Colon (tissue), 2 donors: ENCODE data around the gene KCNC4.

Source experiments
- FAIRE-seq: peaks from 2 replicates; lab custom pipeline; 2012; peaks lifted over from hg19 to GRCh38; lab: Jason Lieb, UNC
- donor health status: control.
- donor health status: control.

The KCNC4 gene

DNA sequence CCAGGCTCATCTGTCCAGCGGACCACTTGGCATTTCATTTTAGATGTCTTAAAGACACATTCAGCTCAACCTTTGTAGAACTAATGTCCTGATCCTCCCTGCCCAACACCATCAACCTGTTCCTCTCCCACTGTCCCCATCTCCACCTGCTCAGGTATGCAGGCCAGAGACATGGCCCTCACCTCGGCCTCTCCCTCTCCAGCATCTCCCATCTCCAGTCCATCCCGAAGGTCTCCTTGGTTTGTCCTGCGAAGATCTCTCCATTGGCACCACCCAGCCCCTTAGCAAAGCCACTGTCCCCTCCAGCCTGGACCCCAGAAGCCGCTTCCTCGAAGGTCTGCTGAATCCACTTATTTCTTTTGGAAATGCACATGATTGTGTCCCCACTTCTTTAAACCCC is 20.9 kb upstream of the KCNC4 start:
- FAIRE-seq, result no peak

DNA sequence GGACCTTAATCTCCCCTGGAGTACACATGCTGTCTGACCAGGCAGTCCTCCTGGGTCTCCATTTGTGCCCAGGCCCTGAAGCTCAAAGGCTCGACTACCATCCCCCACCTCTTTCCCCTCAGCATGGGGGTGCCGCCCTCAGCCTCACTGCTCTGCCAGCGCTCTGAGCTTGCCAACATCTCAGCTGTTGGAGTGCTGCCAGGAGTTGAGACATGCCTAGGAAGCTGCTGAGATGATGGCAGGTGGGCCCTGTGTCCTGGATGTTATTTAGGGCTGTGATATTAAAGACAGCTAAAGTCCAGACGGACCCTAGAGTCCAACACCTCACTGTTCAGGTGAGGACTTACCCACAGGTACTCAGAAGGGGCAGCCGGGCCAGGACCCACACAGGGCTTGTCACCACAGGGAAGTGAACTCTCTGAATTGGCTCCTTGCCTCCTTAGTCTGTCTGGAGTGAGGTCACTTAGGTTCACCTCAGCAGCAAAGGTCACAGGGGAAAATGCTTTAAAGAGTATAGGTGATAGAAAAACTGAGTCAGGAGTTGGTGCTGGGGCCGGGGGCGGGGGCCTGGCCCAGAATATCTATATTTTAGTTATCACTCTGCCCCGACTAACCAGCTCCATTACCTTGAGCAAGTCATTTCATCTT is 19.7 kb upstream of the KCNC4 start:
- FAIRE-seq, result no peak

DNA sequence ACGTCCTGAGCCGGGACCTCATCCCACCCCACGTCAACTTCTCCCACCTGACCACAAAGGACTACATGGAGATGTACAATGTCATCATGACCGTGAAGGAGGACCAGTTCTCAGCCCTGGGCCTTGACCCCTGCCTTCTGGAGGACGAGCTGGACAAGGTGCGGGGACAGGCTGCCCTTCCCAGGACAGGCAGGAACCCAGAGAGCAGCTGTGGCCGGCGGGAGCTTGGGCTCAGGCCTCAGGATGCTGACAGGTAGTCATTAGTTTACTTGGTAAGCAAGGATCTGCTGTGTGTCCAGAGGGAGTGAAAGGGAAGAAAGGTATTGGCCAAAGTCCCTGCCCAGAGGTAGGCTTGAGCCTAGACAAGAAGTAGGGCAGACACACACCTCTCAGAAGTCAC is 17.6 kb upstream of the KCNC4 start:
- FAIRE-seq, result no peak

DNA sequence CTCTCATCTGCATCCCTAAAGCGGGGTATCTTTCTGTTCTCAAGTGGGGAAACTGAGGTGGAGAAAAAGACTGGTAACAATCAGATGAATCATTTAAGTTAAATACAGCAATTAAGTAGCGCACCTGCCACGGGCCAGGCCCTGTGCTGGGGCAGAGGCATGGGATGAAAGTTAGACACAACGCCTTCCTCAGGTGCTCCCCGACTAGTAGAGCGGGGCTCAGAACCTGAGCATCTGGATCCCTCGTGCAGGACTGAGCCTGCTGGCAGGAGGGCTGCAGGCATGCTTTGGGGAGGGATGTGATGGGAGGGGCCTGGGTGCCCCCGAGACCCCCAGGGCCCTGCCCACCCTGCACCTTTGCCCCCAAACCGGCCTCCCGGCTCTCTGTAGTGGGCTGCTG is 14.9 kb upstream of the KCNC4 start:
- FAIRE-seq, result no peak

DNA sequence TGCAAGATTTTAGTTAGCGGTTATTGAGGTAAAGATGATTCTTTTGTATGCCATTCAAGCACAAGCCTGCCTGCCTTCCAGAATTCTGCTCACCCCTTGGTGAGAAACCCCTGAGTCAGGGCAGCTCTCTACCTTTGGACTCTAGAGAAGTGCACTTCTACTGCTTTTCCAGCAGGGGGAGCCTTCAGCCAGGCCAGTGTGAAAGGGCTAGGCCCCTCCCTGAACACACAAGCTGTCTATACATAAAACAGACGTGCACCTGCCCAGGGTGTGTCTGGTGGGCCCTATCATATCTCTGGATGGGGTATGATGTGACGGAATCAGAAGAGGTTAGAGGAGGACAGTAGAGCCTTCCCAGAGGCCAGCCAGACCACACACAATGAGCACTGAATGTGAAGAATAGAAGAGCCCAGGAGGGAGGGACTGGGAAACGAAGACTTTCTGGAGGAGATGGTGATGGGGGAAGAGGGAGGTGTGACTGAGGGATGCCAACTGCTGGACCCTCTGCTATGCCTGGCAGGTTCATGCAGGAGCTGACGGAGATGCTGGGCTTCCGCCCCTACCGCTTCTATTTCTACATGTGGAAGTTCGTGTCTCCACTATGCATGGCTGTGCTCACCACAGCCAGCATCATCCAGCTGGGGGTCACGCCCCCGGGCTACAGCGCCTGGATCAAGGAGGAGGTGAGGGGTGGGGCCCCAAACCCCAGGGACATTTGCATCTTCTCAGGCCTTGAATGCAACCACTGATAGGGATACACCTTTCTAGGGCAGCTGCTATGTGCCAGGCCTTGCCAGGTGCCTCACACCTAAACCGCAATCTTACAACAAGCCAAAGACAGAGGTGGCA is 13.0 kb upstream of the KCNC4 start:
- no peak for FAIRE-seq

DNA sequence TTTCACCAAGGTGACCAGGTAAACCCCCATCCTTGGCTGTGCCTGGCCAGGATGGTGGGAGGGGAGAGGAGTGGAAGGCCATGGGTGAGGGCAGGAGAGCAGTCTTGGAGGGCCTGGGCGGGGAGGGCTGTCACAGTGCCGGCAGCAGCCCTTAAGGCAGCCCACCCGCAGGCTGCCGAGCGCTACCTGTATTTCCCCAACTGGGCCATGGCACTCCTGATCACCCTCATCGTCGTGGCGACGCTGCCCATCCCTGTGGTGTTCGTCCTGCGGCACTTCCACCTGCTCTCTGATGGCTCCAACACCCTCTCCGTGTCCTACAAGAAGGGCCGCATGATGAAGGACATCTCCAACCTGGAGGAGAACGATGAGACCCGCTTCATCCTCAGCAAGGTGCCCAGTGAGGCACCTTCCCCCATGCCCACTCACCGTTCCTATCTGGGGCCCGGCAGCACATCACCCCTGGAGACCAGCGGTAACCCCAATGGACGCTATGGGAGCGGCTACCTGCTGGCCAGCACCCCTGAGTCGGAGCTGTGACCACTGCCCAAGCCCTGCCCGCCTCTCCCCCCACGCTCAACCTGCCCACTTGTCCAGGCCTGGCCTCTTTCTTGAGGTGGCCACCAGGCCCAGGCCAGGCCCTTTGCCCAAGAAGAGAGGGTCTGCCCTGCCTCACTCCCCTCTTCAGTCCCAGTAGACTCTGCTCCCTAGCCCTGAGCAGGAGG is 12.0 kb upstream of the KCNC4 start:
- no peak for FAIRE-seq

DNA sequence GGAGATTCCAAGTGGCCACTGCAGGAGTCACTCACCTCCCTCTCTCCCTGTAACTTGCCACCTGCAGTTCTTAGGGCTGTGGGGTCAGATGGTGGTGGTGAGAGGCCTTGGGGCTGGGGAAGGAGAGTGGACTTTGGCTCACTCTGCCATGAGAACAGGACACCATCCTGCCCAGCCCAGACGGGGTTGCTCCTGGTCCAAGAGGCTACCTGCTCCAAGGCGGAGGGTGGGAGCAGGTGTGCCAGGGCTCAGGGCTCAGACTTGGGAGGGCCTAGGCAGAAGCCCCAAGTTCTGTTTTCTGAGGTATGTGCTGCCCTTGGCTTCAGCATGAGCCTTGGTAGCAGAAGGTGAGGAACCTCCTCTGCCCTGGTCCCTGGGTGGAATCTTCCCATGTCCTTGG is 11.4 kb upstream of the KCNC4 start:
- FAIRE-seq, result no peak

DNA sequence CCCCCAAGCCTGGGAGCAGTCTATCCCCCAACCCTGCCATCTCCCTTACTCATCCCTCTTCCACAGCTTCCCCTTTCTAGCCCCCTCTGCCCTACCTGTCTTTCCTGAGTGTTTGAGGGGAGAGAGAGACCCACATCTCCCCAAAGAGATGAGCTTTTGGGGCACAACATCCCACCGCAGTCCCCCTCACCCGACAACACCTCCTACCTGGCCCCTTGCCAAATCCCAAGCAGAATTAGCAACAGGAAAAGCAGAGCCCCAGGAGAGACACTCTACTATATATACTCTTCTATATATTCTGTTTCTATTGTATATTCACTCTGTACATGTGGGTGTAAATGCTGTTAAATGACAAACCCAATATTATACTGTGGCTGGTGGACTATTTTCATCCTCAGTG is 9.9 kb upstream of the KCNC4 start:
- no peak for FAIRE-seq

DNA sequence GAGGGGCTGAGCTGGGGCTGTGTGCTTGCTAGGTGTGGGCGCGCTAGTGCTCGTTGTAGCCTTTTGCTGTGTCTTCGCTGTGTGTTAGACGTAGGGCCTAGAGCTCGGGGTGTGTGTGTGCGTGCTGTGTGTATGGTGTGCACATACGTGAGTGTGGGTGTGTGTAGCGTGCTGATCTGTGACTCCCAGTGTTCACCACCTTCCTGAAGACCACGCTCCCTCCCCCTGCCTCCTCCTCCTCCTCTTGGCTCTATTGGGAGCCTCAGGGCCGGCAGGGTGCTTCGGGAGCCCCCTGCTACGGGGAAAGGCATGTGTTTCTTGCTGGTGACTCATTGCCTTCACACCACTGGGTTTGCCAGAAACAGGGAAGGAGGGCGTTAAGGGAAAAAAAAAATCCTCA is 9.4 kb upstream of the KCNC4 start:
- FAIRE-seq, result no peak

DNA sequence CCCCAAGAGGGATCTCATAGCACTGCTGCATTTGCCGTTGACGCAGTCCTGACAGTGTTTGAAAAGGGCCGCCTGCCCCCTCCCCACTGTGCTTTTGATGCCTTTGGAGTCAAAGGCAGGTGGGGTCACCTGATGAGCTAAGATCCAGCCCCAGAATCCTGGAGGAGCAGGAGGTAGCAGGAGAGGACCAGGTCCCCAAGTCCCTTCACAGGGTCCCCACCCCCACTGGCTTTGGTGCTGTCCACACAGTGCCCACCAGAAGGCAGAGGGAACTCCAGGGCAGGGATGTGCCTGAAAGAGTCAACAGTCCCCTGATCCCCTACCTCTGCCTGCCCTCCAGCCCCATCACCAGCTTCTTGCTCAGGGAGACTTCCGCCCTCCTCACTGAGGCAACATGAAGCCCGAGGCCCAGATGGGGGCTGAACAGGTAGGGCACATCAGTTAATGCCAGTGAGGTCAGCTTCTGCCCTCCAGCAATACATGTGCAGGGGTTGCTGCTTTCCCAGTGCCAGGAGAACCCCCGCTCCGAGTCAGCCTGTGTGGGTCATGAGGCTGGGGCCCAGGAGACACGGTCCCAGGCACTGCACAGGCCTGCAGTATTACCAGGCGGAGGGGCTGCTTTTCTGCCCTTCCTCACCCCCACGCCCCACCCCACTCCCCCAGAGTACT is 8.8 kb upstream of the KCNC4 start:
- no peak for FAIRE-seq

DNA sequence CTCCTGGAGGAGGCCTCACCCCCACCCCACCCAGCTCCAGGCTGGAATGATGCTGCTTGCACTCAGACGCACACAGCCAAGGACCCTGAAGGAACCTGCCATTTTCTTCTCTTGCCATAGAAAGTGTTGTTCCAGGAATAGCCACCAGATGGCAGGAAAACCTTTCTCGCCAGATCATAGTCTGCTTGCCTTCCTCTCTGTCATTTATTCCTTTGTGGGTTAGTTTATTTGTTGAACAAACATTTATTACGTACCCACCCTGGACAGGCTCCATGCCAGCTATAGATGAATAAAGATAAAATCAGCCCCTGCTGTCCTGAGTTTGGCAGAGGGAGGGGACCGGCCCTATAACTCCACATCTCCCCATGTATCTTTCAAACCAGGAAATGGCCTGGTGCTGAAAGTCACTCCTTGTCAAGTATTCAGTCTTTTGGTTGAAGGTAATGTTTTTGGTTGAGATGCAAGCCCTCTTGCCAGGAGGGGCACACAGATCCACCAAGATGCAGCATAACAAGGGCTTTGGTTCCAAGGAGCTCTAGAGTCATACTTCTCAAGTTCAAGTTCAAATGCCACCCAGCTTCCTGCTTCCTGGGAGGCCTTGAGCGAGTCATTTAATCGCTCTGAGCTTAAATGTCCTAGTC is 7.0 kb upstream of the KCNC4 start:
- FAIRE-seq, result no peak

DNA sequence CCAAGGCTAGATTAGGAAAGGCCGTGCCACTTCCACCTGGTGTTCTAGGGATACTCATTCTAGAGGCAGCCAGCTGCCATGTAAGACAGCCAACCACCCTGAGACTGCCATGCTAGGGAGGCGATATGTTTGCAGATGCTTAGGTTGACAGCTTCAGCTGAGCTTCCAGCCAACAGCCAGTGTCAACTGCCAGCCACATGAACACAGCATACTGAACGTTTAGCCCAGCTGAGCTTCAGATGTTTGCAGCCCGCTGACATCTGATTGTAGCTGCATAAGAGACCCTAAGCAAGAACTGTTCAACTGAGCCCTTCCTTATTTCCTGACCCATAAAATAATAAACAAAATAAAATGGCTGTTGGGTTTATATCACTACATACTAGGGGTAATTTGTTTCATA is 5.0 kb upstream of the KCNC4 start:
- no peak for FAIRE-seq

DNA sequence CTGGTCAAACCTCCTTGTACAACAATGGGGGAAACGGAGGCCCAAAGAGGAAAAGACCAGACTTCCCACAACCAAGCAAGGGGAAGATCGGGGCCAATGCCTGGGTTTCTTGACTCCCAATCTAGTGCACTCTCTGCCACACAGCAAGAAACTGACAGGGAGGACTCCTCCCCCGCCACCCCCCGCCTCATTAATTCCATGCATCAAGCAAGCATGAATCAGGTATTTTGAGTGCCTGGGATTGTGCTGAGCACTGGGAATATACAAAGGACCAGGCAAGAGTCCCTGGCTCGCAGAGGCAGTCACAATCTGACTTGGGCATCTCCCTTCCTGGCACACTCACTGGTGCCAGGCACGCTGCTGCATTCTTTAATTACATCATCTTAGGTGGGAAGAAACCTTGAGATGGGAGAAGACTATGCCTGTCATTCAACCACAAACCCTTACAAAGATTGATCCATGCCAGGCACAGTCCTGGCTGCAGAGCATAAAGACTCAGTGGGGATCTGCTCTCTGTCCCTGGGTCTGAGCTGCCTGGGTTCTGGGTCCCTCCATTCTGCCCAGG is 4.4 kb upstream of the KCNC4 start:
- no peak for FAIRE-seq

DNA sequence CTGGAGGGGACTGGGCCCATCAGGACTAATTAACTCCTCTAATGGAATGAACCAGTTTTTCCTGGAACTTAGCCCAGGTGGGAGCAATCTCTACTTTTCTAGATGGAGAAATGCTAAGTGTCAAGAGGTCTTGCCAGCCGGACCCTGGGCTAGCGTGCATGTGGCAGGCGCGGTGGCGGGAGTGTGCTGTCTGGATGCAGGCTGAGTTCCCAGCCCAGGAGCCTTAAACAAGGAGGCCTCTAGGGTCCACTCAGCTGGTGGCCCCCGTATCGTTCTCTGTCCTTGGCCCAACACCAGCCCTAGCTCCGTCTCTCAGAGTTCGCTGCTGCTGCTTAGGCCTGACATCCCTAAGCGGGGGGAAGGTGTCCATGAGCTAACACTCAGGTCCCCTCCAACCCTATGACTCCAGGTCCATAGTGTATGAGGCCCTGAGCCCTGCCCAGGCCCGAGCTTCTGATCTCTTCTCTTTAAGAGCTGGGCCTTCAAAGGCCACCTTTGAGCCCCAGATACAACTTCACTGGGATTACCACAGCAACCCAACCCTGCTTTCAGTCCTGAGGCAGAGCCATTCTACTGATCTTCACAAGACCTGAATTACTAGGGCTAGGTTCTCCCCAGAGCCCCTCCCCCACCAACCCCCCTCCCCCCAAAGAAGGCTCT is 3.7 kb upstream of the KCNC4 start:
- no peak for FAIRE-seq

DNA sequence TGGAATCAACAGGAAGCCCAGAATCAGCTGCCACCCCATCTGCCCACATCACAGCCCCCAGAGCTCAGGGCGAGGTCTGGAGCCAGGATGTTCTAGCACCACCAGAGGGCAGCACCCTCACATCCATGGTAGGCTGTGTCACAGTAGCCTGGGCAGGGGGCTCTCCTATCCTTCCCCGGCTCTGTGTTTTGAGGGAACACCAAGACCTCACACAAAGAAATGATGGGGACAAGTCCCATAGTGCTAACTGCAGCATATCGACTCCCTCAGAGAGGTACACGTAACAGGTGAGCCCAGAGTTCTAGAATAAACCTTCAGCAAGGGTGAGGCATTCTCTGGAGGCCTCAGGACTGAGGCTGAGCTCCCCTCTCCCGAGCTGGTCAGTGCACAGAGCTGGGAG is 2.3 kb upstream of the KCNC4 start:
- no peak for FAIRE-seq

DNA sequence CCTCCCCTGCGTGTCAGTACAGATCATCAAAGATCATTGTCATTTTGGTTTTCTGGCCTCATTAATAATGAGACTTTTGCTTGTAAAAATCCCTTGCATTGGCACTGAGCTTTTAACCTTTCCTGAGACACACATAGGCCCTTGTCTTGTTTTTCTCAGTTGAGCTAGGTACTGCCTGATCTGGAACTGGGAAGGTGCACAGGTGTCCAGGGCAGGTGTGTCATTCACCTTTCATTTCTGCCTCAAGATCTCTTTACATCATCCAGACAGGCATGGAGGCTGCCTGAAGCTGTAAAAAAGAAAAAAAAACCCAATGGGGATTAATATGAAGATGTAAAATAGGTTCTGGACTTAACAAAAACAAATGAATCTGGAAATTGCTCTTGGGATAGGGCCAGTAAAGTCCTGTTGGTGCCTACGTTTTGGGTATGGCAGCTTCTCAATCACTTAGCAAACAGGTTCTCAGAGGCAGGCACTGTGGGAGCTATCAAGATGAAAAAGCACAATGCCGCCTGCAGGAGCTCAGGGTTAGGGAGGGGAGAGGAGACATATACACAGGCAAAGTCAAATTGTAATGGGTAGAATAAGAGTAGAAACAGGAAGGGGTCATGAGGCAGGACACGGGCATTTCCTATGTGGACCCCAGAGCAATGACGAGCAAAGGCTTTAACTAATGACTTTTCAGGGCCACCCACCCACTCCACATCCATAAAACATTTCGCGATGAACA is 1.0 kb upstream of the KCNC4 start:
- no peak for FAIRE-seq

DNA sequence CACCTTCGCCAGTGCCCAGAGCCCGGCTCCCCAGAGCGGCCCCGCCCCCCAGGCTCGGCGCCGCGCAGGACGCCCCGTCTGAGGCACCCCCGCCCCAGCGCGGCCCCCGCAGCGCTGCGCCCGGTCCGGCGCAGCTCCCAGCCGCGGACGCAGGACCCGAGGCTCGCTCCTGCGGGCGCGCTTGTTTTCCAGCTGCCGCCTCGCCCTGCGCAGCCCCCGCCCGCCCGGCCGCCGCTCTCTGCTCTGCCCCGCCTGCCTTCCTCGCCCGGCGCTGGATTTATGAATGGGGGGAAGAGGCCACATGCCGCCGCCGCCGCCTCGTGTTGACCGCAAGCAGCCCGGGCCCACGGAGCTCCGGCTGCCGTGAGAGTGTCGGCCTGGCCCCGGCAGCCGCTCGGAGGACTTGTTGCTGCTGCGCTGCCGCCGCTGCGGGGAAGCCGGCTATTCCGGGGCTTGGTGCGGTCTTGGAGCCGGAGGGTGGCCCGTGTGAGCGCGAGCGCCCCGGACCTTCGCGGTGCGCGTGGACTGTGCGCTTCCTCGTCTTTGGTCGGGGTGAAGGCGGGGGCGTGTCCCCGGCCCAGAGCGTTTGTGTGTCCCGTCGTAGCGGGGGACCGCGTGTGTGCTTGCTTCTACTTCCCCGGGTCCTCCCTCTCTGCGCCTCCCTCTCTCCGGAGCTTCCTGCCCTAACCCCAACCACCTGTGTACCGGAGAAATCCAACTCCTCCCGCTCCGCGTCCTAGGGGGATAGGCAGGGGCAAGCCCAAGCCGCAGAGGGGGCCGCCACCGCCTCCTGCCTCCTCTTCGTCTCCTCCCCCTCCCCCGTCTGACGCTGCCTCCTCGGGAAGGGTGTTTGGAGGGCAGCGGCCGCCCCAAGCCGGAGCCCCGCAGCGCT is 736 bp downstream of the KCNC4 start:
- no peak for FAIRE-seq

DNA sequence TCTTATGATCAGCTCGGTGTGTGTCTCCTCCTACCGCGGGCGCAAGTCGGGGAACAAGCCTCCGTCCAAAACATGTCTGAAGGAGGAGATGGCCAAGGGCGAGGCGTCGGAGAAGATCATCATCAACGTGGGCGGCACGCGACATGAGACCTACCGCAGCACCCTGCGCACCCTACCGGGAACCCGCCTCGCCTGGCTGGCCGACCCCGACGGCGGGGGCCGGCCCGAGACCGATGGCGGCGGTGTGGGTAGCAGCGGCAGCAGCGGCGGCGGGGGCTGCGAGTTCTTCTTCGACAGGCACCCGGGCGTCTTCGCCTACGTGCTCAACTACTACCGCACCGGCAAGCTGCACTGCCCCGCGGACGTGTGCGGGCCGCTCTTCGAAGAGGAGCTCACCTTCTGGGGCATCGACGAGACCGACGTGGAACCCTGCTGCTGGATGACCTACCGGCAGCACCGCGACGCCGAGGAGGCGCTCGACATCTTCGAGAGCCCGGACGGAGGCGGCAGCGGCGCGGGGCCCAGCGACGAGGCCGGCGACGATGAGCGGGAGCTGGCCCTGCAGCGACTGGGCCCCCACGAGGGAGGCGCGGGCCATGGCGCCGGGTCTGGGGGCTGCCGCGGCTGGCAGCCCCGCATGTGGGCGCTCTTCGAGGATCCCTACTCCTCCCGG is 1.5 kb downstream of the KCNC4 start:
- no peak for FAIRE-seq
